OCI-M2 (cell line): Measurements from ENCODE around the gene PHKG1.
A peak's percentile ranks its signal among the peaks of the same experiment; 100 is the strongest.
"Not testable (repeated sequence)": the region's sequence is repeated elsewhere in the genome, so short reads cannot be mapped to it uniquely, and the experiment has no call there.

Experiments used
- DNase-seq: peaks from one replicate; lab custom pipeline; 2025; ENCODE audit not compliant: unreplicated experiment; lab: John Stamatoyannopoulos, UW

Gene PHKG1

DNA sequence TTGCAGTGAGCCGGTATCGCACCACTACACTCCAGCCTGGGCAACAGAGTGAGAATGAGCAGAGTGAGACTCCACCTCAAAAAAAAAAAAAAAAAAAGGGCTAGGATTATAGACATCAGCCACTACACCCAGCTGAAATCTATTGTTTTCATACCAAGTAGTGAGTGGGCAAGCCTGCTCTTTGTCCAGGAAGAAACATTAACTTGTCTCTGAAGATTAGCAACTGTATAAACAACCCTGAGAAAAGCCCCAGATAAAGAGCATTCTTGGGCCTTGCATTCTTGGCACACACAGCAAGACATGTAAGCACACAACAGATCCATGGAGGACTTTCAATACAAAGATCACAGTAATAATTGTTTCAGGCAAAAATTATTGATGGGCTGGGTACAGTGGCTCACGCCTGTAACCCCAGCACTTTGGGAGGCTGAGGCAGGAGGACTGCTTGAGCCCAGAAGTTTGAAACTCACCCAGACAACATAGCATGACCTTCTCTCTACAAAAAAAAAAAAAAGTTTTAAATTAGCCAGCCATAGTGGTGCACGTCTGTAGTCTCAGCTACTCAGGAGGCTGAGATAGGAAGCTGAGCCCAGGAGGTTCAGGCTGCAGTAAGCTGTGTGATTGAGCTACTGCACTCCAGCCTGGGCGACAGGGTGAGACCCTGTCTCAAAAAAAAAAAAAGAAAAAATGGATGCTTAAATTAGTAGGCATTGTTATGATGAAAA, 45.9 kb downstream of the PHKG1 start:
- peak; percentile 35 for DNase-seq

DNA sequence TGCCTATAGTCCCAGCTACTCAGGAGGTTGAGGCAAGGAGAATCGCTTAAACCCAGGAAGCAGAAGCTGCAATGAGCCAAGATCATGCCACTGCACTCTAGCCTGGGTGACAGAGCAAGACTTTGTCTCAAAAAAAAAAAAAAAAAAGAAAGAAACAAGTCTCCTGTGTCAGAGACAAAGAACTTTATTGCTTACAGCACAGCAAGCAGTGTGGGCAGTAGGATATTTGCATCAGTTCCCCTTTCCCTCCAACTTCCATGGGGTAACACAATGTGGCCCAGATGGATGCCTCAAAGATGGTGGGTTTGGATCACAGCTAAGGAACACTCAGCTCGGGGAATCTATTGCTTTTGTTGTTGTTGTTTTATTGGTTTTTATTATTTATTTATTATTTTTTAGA, 47.0 kb downstream of the PHKG1 start:
- not testable (repeated sequence) for DNase-seq

DNA sequence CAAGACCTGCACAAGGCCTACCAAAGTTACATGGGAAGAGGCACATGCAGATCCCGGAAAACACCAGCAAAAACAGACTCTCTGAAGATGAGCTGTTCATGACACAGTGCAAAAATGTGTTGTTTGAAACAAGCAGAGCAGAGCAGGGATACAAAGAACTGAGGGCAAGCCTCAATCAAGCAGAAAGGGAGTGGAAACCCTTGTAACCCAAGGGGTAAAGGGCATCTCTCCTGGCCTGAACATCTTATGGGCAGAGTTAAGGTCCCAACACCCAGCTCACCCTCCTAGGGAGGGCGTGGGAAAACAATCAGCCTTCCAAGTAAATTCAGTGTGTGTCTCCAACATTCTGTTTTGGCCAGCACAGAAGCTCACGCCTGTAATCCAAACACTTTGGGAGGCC, 52.0 kb downstream of the PHKG1 start:
- DNase-seq: no peak

DNA sequence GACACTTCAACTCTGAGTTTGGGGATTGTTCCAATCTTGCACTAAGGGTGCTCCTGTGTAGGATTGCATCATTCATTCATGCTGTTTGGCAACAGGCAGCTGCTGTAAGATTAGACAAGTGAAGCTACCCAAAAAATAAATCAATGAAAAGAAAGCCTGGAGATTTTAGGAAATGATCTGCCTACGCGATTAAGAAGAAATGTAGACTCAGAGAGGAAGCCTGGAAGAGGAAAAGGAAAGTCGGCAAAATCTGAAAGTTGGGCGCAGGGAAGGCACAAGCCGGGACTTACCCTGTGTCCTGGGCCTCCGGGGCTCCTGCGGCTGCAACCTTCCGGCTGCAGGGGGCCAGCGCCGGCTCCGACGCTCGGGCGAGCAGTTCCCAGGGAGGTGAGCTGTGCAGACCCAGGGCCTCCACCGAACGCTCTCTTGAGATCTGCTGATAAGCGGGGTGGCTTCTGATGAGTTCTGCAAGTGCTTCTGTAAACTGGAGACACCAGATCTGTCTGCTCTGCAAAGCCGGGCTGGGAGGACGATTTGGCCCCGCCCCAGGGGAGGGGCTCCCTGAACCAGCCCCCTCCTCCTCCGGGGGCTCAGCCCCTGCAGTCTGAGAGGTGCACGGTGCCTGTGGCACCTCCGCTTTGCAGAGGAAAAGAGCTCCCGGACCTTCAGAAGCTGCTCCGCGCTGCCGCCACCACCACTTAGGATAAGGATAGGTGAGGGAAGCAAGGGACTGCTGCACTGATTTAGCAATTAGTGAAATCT, 58.9 kb downstream of the PHKG1 start:
- peak; percentile 1 for DNase-seq

DNA sequence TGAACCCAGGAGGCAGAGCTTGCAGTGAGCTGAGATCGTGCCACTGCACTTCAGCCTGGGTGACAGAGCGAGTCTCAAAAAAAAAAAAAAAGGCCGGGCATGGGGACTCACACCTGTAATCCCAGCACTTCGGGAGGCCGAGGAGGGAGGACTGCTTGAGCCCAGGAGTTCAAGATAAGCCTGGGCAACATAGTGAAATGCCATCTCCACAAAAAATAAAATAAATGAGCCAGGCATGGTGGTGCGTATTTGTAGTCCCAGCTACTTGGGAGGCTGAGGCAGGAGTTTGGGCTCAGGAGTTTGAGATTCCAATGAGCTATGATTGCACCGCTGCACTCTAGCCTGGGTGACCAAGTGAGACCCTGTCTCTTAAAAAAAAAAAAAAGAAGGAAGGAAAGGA, 60.2 kb downstream of the PHKG1 start:
- DNase-seq: not testable (repeated sequence)

DNA sequence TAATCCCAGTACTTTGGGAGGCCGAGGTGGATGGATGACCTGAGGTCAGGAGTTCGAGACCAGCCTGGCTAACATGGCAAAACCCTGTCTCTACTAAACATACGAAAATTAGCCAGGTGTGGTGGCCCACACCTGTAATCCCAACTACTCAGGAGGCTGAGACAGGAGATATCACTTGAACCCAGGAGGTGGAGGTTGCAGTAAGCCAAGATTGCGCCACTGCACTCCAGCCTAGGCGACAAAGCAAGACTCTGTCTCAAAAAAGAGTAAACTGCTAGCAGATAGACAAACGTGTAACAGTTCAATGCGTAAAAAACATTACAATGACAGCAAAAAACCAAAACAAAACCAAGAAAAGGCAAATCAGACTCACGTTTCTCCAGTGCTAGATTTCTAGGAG, 61.2 kb downstream of the PHKG1 start:
- not testable (repeated sequence) for DNase-seq

DNA sequence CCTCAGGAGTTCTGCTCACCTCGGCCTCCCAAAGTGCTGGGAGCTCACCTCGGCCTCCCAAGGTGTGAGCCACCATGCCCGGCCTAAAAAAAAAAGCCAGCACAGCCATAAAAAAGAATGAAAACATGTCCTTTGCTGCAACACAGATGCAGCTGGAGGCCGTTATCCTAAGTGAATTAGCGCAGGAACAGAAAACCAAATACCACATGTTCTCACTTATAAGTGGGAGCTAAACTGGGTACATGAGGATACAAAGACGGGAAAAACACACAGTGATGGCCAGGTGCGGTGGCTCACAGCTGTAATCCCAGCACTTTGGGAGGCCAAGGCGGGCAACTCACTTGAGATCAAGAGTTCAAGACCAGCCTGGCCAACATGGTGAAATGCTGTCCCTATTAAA, 62.4 kb downstream of the PHKG1 start:
- DNase-seq: no peak
